ENCODE results near the gene DBI.
"Not testable (repeated sequence)": the region's sequence is repeated elsewhere in the genome, so short reads cannot be mapped to it uniquely, and the experiment has no call there.

The DBI gene

GRCh38 chr2:119365436-119365835, 1.3 kb upstream of the DBI start:
- no peak for DNase-seq (ENCODE audit: low spot score)

- DNase-seq (ENCODE audit: low spot score) = no peak
These were observed 572 bp upstream of the DBI start for GRCh38 chr2:119366161-119366648.

GRCh38 chr2:119367472-119368099, 809 bp downstream of the DBI start:
- peak; percentile 53 for DNase-seq (ENCODE audit: low spot score)

GRCh38 chr2:119369845-119370244, 3.1 kb downstream of the DBI start:
- no peak for DNase-seq (ENCODE audit: low spot score)

- no peak for DNase-seq (ENCODE audit: low spot score)
These were observed 4.3 kb downstream of the DBI start for GRCh38 chr2:119371111-119371510.

GRCh38 chr2:119372778-119373568, 6.2 kb downstream of the DBI start:
- DNase-seq (ENCODE audit: low spot score) = no peak

- DNase-seq (ENCODE audit: low spot score) = not testable (repeated sequence)
These were observed 7.3 kb downstream of the DBI start for GRCh38 chr2:119373907-119374745.

- not testable (repeated sequence) for DNase-seq (ENCODE audit: low spot score)
These were observed 9.6 kb downstream of the DBI start for GRCh38 chr2:119376406-119376805.

- no peak for DNase-seq (ENCODE audit: low spot score)
These were observed 10.0 kb downstream of the DBI start for GRCh38 chr2:119376810-119377209.

- no peak for DNase-seq (ENCODE audit: low spot score)
These were observed 10.7 kb downstream of the DBI start for GRCh38 chr2:119377294-119377992.

GRCh38 chr2:119377993-119378345, 11.2 kb downstream of the DBI start:
- DNase-seq (ENCODE audit: low spot score) = no peak

GRCh38 chr2:119378566-119378965, 11.8 kb downstream of the DBI start:
- DNase-seq (ENCODE audit: low spot score) = no peak

- no peak for DNase-seq (ENCODE audit: low spot score)
These were observed 16.8 kb downstream of the DBI start for GRCh38 chr2:119383410-119384140.

- DNase-seq (ENCODE audit: low spot score) = no peak
These were observed 18.2 kb downstream of the DBI start for GRCh38 chr2:119384971-119385370.

GRCh38 chr2:119385466-119385865, 18.7 kb downstream of the DBI start:
- DNase-seq (ENCODE audit: low spot score) = no peak

- no peak for DNase-seq (ENCODE audit: low spot score)
These were observed 20.8 kb downstream of the DBI start for GRCh38 chr2:119387381-119388129.

GRCh38 chr2:119389615-119390306, 23.0 kb downstream of the DBI start:
- no peak for DNase-seq (ENCODE audit: low spot score)

GRCh38 chr2:119393971-119394748, 27.4 kb downstream of the DBI start:
- DNase-seq (ENCODE audit: low spot score) = no peak

GRCh38 chr2:119397196-119397595, 30.4 kb downstream of the DBI start:
- no peak for DNase-seq (ENCODE audit: low spot score)
